GM12891 (cell line): Measurements from ENCODE around the gene KY.

Experiments used
- PAX5 ChIP-seq: IDR thresholded peaks from 2 replicates; pipeline ENCODE4 v1.6.1; 2011; ENCODE audit warnings: low read length, moderate library complexity, mild to moderate bottlenecking; ENCODE audit not compliant: insufficient read depth, severe bottlenecking
- POLR2A ChIP-seq: IDR thresholded peaks from 2 replicates; pipeline ENCODE4 v1.6.1; 2011; ENCODE audit warnings: low read depth, low read length, control low read depth
- POLR2AphosphoS5 ChIP-seq: IDR thresholded peaks from 2 replicates; pipeline ENCODE4 v1.6.1; 2011; ENCODE audit warnings: low read depth, low read length, control low read depth
- POU2F2 ChIP-seq: IDR thresholded peaks from 2 replicates; pipeline ENCODE4 v1.6.1; 2011; ENCODE audit warnings: low read depth, mild to moderate bottlenecking, control low read depth, low read length, moderate library complexity
- SPI1 ChIP-seq: IDR thresholded peaks from 2 replicates; pipeline ENCODE4 v1.6.1; 2011; ENCODE audit warnings: low read depth, low read length, control low read depth
- TAF1 ChIP-seq: IDR thresholded peaks from 2 replicates; pipeline ENCODE4 v1.6.1; 2011; ENCODE audit warnings: low read depth, low read length, control low read depth

DNA sequence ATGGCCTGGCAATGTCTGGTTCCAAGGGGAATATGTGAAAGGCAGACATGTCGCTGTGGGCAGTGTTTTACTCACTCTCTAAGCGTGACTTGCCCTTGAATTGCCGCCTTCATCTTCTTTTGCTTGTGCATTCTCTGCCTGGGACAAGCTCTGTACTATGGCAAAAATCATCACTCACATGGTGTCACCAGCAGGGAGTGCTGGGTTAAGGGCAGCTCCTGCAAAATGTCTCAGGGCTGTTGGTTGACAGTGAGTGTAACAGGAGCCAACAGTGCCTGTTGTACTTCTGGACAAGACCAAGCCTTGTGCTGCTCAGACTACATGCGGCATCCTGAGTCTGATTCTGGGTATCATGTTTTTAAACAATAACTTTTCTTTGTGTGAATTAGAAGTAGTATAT, 45.3 kb upstream of the KY start:
- TF ChIP-seq POLR2AphosphoS5 (no peak), TAF1 (no peak), SPI1 (no peak), POLR2A (no peak), POU2F2 (no peak), PAX5 (no peak)
